Measurements from ENCODE around the gene NPY.

The NPY gene

DNA sequence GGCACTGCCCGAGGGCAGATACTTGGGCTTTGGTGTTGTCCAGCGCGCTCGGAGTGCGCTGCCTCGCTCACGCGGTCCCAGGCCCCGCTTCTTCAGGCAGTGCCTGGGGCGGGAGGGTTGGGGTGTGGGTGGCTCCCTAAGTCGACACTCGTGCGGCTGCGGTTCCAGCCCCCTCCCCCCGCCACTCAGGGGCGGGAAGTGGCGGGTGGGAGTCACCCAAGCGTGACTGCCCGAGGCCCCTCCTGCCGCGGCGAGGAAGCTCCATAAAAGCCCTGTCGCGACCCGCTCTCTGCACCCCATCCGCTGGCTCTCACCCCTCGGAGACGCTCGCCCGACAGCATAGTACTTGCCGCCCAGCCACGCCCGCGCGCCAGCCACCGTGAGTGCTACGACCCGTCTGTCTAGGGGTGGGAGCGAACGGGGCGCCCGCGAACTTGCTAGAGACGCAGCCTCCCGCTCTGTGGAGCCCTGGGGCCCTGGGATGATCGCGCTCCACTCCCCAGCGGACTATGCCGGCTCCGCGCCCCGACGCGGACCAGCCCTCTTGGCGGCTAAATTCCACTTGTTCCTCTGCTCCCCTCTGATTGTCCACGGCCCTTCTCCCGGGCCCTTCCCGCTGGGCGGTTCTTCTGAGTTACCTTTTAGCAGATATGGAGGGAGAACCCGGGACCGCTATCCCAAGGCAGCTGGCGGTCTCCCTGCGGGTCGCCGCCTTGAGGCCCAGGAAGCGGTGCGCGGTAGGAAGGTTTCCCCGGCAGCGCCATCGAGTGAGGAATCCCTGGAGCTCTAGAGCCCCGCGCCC is at the start of gene NPY:
Gene NPY, plus strand, starts transcription at position 294 of the 802 bp plus-strand sequence. CDS start 1,051 bp downstream, outside the sequence.
- TF ChIP-seq, protein P1, sequence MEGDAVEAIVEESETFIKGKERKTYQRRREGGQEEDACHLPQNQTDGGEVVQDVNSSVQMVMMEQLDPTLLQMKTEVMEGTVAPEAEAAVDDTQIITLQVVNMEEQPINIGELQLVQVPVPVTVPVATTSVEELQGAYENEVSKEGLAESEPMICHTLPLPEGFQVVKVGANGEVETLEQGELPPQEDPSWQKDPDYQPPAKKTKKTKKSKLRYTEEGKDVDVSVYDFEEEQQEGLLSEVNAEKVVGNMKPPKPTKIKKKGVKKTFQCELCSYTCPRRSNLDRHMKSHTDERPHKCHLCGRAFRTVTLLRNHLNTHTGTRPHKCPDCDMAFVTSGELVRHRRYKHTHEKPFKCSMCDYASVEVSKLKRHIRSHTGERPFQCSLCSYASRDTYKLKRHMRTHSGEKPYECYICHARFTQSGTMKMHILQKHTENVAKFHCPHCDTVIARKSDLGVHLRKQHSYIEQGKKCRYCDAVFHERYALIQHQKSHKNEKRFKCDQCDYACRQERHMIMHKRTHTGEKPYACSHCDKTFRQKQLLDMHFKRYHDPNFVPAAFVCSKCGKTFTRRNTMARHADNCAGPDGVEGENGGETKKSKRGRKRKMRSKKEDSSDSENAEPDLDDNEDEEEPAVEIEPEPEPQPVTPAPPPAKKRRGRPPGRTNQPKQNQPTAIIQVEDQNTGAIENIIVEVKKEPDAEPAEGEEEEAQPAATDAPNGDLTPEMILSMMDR (IDR thresholded peaks at IDR 0.05; ENCODE audit: insufficient read depth, low read length, missing control alignments), result no peak
- no peak for DNase-seq (ENCODE audit: low read depth, low spot score)
- ChIA-PET CTCF (no interaction called here), POLR2A (no interaction called here)
- no peak within 1 kb of the TSS for H3K4me3 ChIP-seq (ENCODE audit: low read depth, low read length)

DNA sequence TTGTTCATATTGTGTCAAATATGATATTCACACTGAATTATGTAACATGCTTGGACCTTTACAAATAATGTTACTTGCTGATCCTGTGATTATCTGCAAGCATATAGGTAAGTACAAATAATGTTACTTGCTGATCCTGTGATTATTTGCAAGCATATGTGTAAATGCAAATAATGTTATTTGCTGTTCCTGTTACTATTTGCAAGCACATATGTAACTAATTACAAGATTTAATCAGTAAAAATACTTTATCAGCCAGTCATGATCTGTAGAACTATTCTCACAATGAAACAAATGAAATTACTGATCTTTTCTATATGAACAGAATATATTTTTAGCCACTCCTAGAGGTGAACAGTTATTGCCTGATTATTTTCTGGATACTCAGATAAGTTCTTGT is 44.7 kb upstream of the NPY start:
- ChIA-PET POLR2A (no interaction called here), CTCF (no interaction called here)
- no peak overlapping the region for H3K4me3 ChIP-seq (ENCODE audit: low read depth, low read length)
- TF ChIP-seq, protein P1 (IDR thresholded peaks at IDR 0.05; ENCODE audit: insufficient read depth, low read length, missing control alignments), result no peak
- DNase-seq (ENCODE audit: low read depth, low spot score), result no peak

DNA sequence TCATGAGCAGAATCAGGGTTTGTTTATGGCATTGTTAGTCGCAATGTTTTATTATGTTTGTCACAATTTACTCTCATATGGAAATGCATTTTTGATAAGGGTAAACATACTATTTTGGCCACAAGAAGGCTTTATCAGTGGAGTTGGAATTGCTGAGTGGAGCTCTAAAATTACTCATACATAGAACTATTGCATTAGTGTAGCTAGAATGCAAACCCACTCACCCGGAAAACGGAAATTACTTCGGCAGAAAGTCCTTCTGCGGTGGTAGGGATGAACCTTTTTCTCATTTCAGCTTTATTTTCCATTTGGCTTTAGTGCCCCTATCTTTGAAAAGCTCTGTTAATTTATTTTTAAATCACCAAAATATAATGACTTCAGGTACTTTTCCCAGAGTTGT is 42.8 kb upstream of the NPY start:
- ChIA-PET CTCF (no interaction called here), POLR2A (no interaction called here)
- TF ChIP-seq, protein P1 (IDR thresholded peaks at IDR 0.05; ENCODE audit: insufficient read depth, low read length, missing control alignments), result no peak
- DNase-seq (ENCODE audit: low read depth, low spot score), result no peak
- H3K4me3 ChIP-seq (ENCODE audit: low read depth, low read length), result no peak overlapping the region

DNA sequence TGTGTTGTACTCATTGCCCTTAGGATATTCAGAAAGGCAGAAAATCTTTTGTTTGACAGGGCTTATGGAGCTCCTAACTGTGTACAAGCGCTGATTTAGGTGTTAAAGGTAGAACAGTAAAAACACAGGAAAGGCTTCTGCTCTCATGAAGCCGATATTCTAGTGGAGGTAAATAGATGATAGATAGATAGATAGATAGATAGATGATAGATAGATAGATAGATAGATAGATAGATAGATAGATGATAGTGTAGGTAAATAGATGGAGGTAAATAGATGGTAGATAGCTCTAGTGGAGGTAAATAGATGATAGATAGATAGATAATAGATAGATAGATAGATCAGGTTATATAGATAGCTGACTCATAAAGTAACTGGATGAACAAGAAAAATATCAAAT is 39.4 kb upstream of the NPY start:
- POLR2A ChIA-PET, result no interaction called here
- H3K4me3 ChIP-seq (ENCODE audit: low read depth, low read length), result no peak overlapping the region
- CTCF ChIA-PET, result no interaction called here
- TF ChIP-seq, protein P1 (IDR thresholded peaks at IDR 0.05; ENCODE audit: insufficient read depth, low read length, missing control alignments), result no peak
- no peak for DNase-seq (ENCODE audit: low read depth, low spot score)

DNA sequence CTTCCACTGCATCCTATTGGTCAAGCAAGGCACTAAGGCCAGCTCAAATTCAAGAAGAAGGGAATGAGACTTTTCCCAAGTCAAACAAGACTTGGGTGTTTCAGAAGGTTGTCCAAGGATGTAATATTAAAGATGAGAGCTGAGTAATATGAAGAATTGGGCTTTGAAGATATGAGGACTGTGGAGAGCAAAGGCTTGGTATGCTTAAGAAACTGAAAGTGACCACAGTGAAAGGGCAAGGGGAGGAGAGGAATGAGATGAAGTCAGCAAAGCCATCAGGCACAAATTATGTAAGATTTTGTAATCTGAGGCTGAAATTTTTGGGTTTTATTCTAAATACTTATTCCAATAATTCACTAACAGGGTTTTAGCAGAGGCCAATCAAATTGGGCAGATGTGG is 38.6 kb upstream of the NPY start:
- DNase-seq (ENCODE audit: low read depth, low spot score), result no peak
- TF ChIP-seq, protein P1 (IDR thresholded peaks at IDR 0.05; ENCODE audit: insufficient read depth, low read length, missing control alignments), result no peak
- ChIA-PET CTCF (no interaction called here), POLR2A (no interaction called here)
- H3K4me3 ChIP-seq (ENCODE audit: low read depth, low read length), result no peak overlapping the region

DNA sequence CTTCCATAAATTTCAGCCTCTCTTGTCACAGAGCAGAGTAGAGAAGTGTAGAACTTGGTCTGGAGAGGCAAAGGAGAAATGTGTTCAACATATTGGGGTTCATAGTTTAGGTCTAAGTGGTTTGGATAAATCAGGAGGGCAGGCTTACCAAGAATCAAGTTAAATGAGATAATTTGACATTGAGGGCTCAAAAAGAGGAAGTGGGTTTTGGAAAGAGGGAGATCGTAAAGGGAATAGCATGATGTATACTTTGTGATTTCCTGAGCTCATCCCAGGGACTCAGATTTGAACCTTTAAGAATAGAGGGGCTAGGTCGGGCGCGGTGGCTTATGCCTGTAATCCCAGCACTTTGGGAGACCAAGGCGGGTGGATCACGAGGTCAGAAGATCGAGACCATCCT is 34.7 kb upstream of the NPY start:
- TF ChIP-seq, protein P1 (IDR thresholded peaks at IDR 0.05; ENCODE audit: insufficient read depth, low read length, missing control alignments), result no peak
- CTCF ChIA-PET, result interaction anchor here (1.2 kb wide), 1 partner anchor 386 kb away, joined by 3 read pairs; no protein-coding TSS in a partner anchor
- POLR2A ChIA-PET, result no interaction called here
- H3K4me3 ChIP-seq (ENCODE audit: low read depth, low read length), result no peak overlapping the region
- no peak for DNase-seq (ENCODE audit: low read depth, low spot score)

All from AG04449 (cell line).